ENCODE measurements around the gene CCL7. TPM values are rescaled to one million over a fixed set of nuclear protein-coding genes. Genes with fewer than 3 reads are reported as not detected.
A peak's percentile ranks its signal among the peaks of the same experiment; 100 is the strongest.

Gene CCL7
- total and polyA plus RNA-seq, 2 of the 4 experiments (the other 2 are of a cell fraction): 0.18 to 0.58 TPM

GRCh38 chr17:34257299-34257985, 12.6 kb upstream of the CCL7 start:
- Histone ChIP-seq H3K27ac (ENCODE audit: insufficient read depth, low read length) (no peak overlapping the region), H3K9ac (ENCODE audit: low read depth, low read length) (no peak overlapping the region), H3K79me1 (ENCODE audit: low read depth in 1 of 2, low read length in 2 of 2) (no peaks in the 10 kb centered on the region), H2AFZ (replicated peaks; ENCODE audit: low read length, poor library complexity) (no peak overlapping the region), H3K23ac (ENCODE audit: low read depth, low read length) (no peak overlapping the region), H3K4ac (ENCODE audit: low read depth, low read length) (no peak overlapping the region), H3K56ac (ENCODE audit: extremely low read depth, insufficient read depth, low read length) (no peak overlapping the region), H3K4me2 (ENCODE audit: low read depth, low read length) (no peak overlapping the region), H3K36me3 (ENCODE audit: control insufficient read depth, insufficient read depth, low read length) (peaks cover 3% of the 10 kb centered on the region; the same call in 1 of the 2 replicates), H3K4me1 (ENCODE audit: control insufficient read depth, insufficient read depth, low read length) (peaks cover 19% of the 10 kb centered on the region), H4K5ac (ENCODE audit: low read depth, low read length) (no peak overlapping the region), H2AK5ac (ENCODE audit: low read depth, low read length) (no peak overlapping the region), H3K14ac (replicated peaks; ENCODE audit: low read depth, low read length) (no peak overlapping the region), H3K4me3 (ENCODE audit: insufficient read depth, low read depth, low read length) (no peak overlapping the region), H3K18ac (ENCODE audit: low read depth, low read length) (no peak overlapping the region), H4K8ac (ENCODE audit: low read depth in 2 of 2, low read length in 2 of 2) (no peak overlapping the region), H4K91ac (ENCODE audit: insufficient read depth, low read depth, low read length) (no peak overlapping the region), H2BK5ac (ENCODE audit: low read depth, low read length, poor library complexity, severe bottlenecking) (no peak overlapping the region), H2AK9ac (replicated peaks; ENCODE audit: low read depth, low read length, poor library complexity) (no peak overlapping the region), H3K9me1 (ENCODE audit: insufficient read depth, low read length) (peaks cover 12% of the 10 kb centered on the region; the same call in 1 of the 2 replicates), H2BK20ac (ENCODE audit: low read depth, low read length) (no peak overlapping the region), H4K20me1 (ENCODE audit: insufficient read depth, low read length) (no peaks in the 10 kb centered on the region), H2BK15ac (ENCODE audit: low read depth, low read length) (no peak overlapping the region), H2BK120ac (ENCODE audit: low read depth, low read length) (no peak overlapping the region), H3K9me3 (ENCODE audit: control insufficient read depth, insufficient read depth, low read length) (no peaks in the 10 kb centered on the region), H3K27me3 (ENCODE audit: control insufficient read depth, insufficient read depth, low read length) (no peaks in the 10 kb centered on the region)
- 100% methylated on average over 2 of the region's 5 CpGs; no CpG with 5 or more reads in 1 of the 2 experiments for WGBS, 2 experiments (ENCODE audit: extremely low coverage in 2 of 2, insufficient read length in 1 of 2)
- DNase-seq: peak; percentile 35
- in situ Hi-C loops (cut with MboI; ENCODE audit: low sequenced_read_pairs) (loop anchor here (25.0 kb wide), 1 partner anchor 855 kb away; the partner anchor contains the start of genes FNDC8 and RAD51D), intact Hi-C loops (cut with micrococcal nuclease) (no loop called here), dilution Hi-C loops (cut with HindIII; ENCODE audit: low sequenced_read_pairs, unreplicated experiment) (no loop called here)
- ChIA-PET POLR2A (ENCODE audit: unreplicated experiment) (interaction anchor here (1.4 to 1.8 kb wide), 2 partner anchors 93 to 97 kb away, joined by 5 to 6 read pairs; no protein-coding TSS in a partner anchor), CTCF (interaction anchor here (1.7 kb wide), 1 partner anchor 19 kb away, joined by 5 read pairs; no protein-coding TSS in a partner anchor)
- no TSS peak for BruUV-seq (replicated peaks)
- TF ChIP-seq RCOR1 (IDR thresholded peaks at IDR 0.05; ENCODE audit: insufficient replicate concordance, low read length) (no peak), MXI1 (IDR thresholded peaks at IDR 0.05; ENCODE audit: borderline replicate concordance, low read depth, low read length) (no peak)
- TF ChIP-seq, protein P1, sequence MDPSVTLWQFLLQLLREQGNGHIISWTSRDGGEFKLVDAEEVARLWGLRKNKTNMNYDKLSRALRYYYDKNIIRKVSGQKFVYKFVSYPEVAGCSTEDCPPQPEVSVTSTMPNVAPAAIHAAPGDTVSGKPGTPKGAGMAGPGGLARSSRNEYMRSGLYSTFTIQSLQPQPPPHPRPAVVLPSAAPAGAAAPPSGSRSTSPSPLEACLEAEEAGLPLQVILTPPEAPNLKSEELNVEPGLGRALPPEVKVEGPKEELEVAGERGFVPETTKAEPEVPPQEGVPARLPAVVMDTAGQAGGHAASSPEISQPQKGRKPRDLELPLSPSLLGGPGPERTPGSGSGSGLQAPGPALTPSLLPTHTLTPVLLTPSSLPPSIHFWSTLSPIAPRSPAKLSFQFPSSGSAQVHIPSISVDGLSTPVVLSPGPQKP (IDR thresholded peaks at IDR 0.05; ENCODE audit: borderline replicate concordance, low read depth, low read length): no peak
- ATAC-seq (ENCODE audit: low read depth): no peak
